Stimulated activated CD4-positive, alpha-beta T cell treated with anti-CD3 and anti-CD28 coated beads, Interleukin-1b, Interleukin-23, amount 100 ng/mL, for 4 hours (primary cell): Measurements from ENCODE around the gene CLMN.
"Not testable (repeated sequence)": the region's sequence is repeated elsewhere in the genome, so short reads cannot be mapped to it uniquely, and the experiment has no call there.

Source experiments
- DNase-seq, 2 donors: peaks; one replicate each; pipeline ENCODE4 v3.0.0-alpha.2; 2020; ENCODE audit warnings: low read depth in 2 of 2

The CLMN gene

DNA sequence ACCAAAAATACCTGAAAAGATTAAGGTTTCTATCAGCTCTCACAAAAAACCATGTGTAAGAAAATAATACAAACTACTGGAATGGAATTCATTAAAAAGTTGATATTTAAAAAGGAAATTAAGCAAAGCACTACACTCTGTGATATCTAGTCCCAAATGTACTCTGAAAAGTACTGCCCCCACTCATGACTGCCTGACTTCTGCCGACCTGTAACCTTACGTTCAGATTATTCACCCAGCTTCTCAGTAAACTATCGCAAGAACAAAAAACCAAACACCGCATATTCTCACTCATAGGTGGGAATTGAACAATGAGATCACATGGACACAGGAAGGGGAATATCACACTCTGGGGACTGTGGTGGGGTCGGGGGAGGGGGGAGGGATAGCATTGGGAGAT lies 181.3 kb downstream of the CLMN start:
- DNase-seq = not testable (repeated sequence)

GRCh38 chr14:95137804-95138167 lies 181.9 kb downstream of the CLMN start:
- no peak for DNase-seq

GRCh38 chr14:95137164-95137803 lies 182.4 kb downstream of the CLMN start:
- no peak for DNase-seq

- no peak for DNase-seq
These were observed 183.1 kb downstream of the CLMN start for GRCh38 chr14:95136631-95137030.

- DNase-seq = no peak
These were observed 185.3 kb downstream of the CLMN start for GRCh38 chr14:95134304-95134933.

GRCh38 chr14:95133282-95133681 lies 186.4 kb downstream of the CLMN start:
- no peak for DNase-seq

DNA sequence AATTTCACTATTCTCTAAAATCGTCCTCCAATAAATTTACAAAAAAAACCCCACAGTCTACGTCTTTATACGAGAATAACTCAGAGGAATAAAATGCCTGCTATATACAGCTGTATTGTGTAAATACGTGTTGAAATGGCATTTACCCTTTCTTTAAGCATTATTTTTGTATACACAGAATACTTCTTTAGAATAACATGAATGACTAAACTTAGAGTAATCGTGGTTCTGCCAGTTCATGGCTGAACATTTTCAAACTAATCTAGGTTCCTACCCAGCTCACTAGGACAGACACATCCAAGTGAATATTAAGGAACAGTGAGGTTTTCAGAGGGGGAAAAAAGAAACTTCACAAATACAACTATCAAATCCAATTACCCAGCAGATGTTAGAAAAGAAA lies 186.9 kb downstream of the CLMN start:
- no peak for DNase-seq
